Measurements from ENCODE around the gene EYS. TPM values are rescaled to one million over a fixed set of nuclear protein-coding genes. Genes with fewer than 3 reads are reported as not detected.
"Not testable (repeated sequence)": the region's sequence is repeated elsewhere in the genome, so short reads cannot be mapped to it uniquely, and the experiment has no call there.

Gene EYS
- total and polyA plus RNA-seq, 2 donors from 2014 or later = not detected

GRCh38 chr6:64479134-64479533 lies 1227.9 kb downstream of the EYS start:
- H3K4me3 ChIP-seq (ENCODE audit: low read length in 3 of 3) = no peak overlapping the region
- DNase-seq = no peak
- H3K36me3 ChIP-seq (ENCODE audit: control insufficient read depth in 2 of 3, insufficient read depth in 3 of 3, low read length in 3 of 3) = no peaks in the 10 kb centered on the region
- no peak overlapping the region for H3K27ac ChIP-seq (ENCODE audit: low read depth in 2 of 2, low read length in 2 of 2)
- H3K27me3 ChIP-seq (ENCODE audit: control insufficient read depth, insufficient read depth, low read length) = no peaks in the 10 kb centered on the region
- intact Hi-C loops (cut with DNase I) = no loop called here
- TF ChIP-seq CTCF (IDR thresholded peaks at IDR 0.05; ENCODE audit: borderline replicate concordance, extremely low read depth, insufficient read depth) = no peak
- H3K4me1 ChIP-seq (ENCODE audit: control insufficient read depth in 2 of 3, insufficient read depth in 2 of 3, low read depth in 1 of 3, low read length in 3 of 3) = no peaks in the 10 kb centered on the region
- H3K9me3 ChIP-seq (ENCODE audit: control insufficient read depth in 2 of 3, insufficient read depth in 1 of 3, low read length in 3 of 3) = no peaks in the 10 kb centered on the region
- no peak overlapping the region for H3K9ac ChIP-seq (ENCODE audit: low read length in 3 of 3)
- no peak for FAIRE-seq

GRCh38 chr6:64477391-64477790 lies 1229.6 kb downstream of the EYS start:
- no peak overlapping the region for H3K4me3 ChIP-seq (ENCODE audit: low read length in 3 of 3)
- no peaks in the 10 kb centered on the region for H3K9me3 ChIP-seq (ENCODE audit: control insufficient read depth in 2 of 3, insufficient read depth in 1 of 3, low read length in 3 of 3)
- no peak overlapping the region for H3K27ac ChIP-seq (ENCODE audit: low read depth in 2 of 2, low read length in 2 of 2)
- H3K9ac ChIP-seq (ENCODE audit: low read length in 3 of 3) = no peak overlapping the region
- no peak for FAIRE-seq
- no peaks in the 10 kb centered on the region for H3K4me1 ChIP-seq (ENCODE audit: control insufficient read depth in 2 of 3, insufficient read depth in 2 of 3, low read depth in 1 of 3, low read length in 3 of 3)
- intact Hi-C loops (cut with DNase I) = no loop called here
- no peaks in the 10 kb centered on the region for H3K27me3 ChIP-seq (ENCODE audit: control insufficient read depth, insufficient read depth, low read length)
- no peaks in the 10 kb centered on the region for H3K36me3 ChIP-seq (ENCODE audit: control insufficient read depth in 2 of 3, insufficient read depth in 3 of 3, low read length in 3 of 3)
- TF ChIP-seq CTCF (IDR thresholded peaks at IDR 0.05; ENCODE audit: borderline replicate concordance, extremely low read depth, insufficient read depth) = no peak
- no peak for DNase-seq

GRCh38 chr6:64476935-64477334 lies 1230.1 kb downstream of the EYS start:
- Histone ChIP-seq H3K9ac (ENCODE audit: low read length in 3 of 3) (no peak overlapping the region), H3K4me3 (ENCODE audit: low read length in 3 of 3) (no peak overlapping the region), H3K9me3 (ENCODE audit: control insufficient read depth in 2 of 3, insufficient read depth in 1 of 3, low read length in 3 of 3) (no peaks in the 10 kb centered on the region), H3K36me3 (ENCODE audit: control insufficient read depth in 2 of 3, insufficient read depth in 3 of 3, low read length in 3 of 3) (no peaks in the 10 kb centered on the region), H3K27me3 (ENCODE audit: control insufficient read depth, insufficient read depth, low read length) (no peaks in the 10 kb centered on the region), H3K4me1 (ENCODE audit: control insufficient read depth in 2 of 3, insufficient read depth in 2 of 3, low read depth in 1 of 3, low read length in 3 of 3) (no peaks in the 10 kb centered on the region), H3K27ac (ENCODE audit: low read depth in 2 of 2, low read length in 2 of 2) (no peak overlapping the region)
- DNase-seq = no peak
- intact Hi-C loops (cut with DNase I) = no loop called here
- FAIRE-seq = no peak
- TF ChIP-seq CTCF (IDR thresholded peaks at IDR 0.05; ENCODE audit: borderline replicate concordance, extremely low read depth, insufficient read depth) = no peak

DNA sequence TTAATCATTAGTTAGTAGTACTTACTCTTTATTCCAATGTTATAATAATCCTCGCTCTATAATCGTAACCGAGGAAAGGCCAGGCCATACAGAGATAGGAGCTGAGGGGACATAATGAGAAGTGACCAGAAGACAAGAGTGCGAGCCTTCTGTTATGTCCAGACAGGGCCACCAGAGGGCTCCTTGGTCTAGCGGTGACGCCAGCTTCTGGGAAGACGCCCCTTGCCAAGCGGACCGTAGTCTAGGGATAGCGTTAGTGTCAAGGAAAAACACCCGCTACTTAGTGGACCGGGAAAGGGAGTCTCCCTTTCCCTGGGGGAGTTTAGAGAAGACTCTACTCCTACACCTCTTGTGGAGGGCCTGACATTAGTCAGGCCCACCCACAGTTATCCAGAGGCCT lies 1237.6 kb downstream of the EYS start:
- intact Hi-C loops (cut with DNase I); H3K9ac ChIP-seq (ENCODE audit: low read length in 3 of 3); H3K36me3 ChIP-seq (ENCODE audit: control insufficient read depth in 2 of 3, insufficient read depth in 3 of 3, low read length in 3 of 3); FAIRE-seq; H3K4me1 ChIP-seq (ENCODE audit: control insufficient read depth in 2 of 3, insufficient read depth in 2 of 3, low read depth in 1 of 3, low read length in 3 of 3); DNase-seq; H3K27ac ChIP-seq (ENCODE audit: low read depth in 2 of 2, low read length in 2 of 2); H3K27me3 ChIP-seq (ENCODE audit: control insufficient read depth, insufficient read depth, low read length); H3K9me3 ChIP-seq (ENCODE audit: control insufficient read depth in 2 of 3, insufficient read depth in 1 of 3, low read length in 3 of 3); H3K4me3 ChIP-seq (ENCODE audit: low read length in 3 of 3): not testable (repeated sequence)

Data from kidney (tissue), 14 donors.